Endometrial microvascular endothelial cells (primary cell): ENCODE results near the gene SEC22B. TPM values are rescaled to one million over a fixed set of nuclear protein-coding genes. Genes with fewer than 3 reads are reported as not detected.
"Not testable (repeated sequence)": the region's sequence is repeated elsewhere in the genome, so short reads cannot be mapped to it uniquely, and the experiment has no call there.

Experiments
- in situ Hi-C: cut with HindIII; loops from 2 replicates; pipeline ENCODE4 v1.10.0; 2017; ENCODE audit warnings: low sequenced_read_pairs, low pct_unique_long_range_greater_than_20kb; ENCODE audit errors: inconsistent ontology term
- total RNA-seq: library from RNA; depleted of rRNA; stranded (reverse); fragments of >200 nt; gene quantifications from one replicate; pipeline ENCODE4 v1.2.3, GENCODE V29; 2015; ENCODE audit errors: inconsistent ontology term

SEC22B gene
- total RNA-seq, 1 donor from 2014 or later: 26.3 TPM

GRCh38 chr1:120150138-120150822, 26.0 kb downstream of the SEC22B start:
- in situ Hi-C loops: not testable (repeated sequence)

DNA sequence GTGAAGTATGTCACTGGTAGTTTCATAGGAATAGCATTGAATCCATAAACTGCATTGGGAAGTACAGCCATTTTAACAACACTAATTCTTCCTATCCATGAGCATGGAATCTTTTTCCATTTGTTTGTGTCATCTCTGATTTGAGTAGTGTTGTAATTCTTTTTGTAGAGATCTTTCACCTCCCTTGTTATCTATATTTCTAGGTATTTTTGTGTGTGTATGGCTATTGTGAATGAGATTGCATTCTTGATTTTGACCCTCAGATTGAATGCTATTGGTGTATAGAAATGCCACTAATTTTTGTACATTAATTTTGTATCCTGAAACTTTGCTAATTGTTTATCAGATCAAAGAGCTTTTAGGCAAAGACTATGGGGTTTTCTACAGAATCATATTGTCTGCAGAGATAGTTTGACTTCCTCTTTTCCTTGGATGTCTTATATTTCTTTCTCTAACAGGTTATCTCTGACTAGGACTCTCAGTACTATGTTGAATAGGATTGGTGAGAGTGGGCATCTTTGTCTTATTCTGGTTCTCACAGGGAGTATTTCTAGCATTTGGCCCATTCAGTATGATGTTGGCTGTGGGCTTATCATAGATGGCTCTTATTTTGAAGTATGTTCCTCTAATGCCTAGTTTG, 26.8 kb downstream of the SEC22B start:
- in situ Hi-C loops: not testable (repeated sequence)

DNA sequence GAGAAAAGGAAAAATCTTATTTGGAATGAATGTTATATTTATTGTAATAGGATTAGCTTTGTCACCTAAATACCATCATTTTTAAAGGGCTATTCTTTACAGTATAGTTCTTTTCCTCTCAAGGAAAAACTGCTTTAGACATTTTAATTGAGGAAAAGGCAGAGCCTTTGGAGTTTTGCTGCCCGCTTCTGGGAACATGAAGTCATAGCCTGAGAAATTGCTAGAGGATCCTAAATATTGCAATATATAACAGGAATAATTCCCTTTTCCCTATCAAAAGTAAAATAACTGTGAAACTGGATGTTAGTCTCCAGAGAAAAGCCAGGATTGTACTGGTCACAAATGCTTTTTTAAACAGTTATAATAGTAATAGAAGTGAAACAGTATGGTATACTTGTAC, 30.5 kb downstream of the SEC22B start:
- in situ Hi-C loops: not testable (repeated sequence)

DNA sequence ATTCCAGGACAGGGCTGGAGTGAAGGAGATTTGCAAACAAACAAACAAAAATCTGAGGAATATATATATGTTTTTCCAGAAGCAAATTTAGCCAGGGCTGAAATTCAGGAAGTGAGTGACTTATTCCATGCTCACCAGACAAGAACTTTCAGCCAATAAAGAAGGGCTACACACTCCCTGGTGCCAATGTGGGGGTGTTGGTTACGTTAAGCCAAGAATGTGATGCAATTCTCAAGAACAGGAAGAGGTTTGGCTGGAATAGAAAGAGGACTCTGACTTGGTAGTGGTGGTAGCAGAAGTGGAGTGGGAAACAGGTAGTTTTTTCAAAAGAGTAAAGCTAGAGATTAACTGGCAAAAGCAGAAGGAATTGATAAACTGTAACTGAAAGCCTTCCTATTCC, 31.7 kb downstream of the SEC22B start:
- in situ Hi-C loops: not testable (repeated sequence)

GRCh38 chr1:120144169-120144568, 32.2 kb downstream of the SEC22B start:
- in situ Hi-C loops: not testable (repeated sequence)

DNA sequence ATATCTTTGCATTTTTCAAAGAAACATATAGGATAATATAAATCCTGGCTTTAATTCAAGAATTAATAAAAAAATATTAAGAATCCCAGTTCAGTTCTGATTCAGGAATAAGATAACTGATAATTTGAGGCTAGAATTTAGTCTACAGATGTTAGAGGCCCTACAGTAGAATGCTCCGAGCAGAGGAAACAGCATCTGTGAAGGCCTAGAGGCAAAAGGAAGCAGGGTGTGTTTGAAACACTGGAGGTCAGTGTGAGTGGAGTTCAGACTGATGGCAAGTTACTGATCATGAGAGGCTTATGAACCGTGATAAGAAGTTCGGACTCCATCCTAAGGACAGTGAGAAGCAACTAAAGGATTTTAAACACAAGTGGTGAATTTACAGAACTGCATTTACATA, 33.0 kb downstream of the SEC22B start:
- in situ Hi-C loops: not testable (repeated sequence)

- in situ Hi-C loops: not testable (repeated sequence)
Observed at GRCh38 chr1:120142512-120143263, 33.6 kb downstream of the SEC22B start.

DNA sequence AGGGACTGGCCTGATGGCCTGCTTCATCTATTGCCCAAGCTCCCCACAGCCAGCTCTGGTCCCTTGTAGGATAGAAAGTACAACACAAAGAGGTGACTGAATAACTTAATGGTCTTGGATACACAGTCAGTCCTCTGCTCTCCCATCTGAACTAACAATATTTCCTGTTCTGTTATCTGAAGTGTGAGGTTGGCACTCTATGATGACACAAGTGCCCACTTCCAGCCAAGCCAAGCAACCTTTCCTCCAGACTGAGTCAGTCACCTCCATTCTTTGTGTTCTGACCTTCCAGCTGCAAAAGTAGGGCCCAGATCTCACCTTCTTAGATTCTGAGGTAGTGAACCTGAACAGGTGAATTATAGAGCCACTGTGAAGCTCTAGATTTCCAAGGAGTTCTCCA, 34.5 kb downstream of the SEC22B start:
- in situ Hi-C loops: not testable (repeated sequence)

DNA sequence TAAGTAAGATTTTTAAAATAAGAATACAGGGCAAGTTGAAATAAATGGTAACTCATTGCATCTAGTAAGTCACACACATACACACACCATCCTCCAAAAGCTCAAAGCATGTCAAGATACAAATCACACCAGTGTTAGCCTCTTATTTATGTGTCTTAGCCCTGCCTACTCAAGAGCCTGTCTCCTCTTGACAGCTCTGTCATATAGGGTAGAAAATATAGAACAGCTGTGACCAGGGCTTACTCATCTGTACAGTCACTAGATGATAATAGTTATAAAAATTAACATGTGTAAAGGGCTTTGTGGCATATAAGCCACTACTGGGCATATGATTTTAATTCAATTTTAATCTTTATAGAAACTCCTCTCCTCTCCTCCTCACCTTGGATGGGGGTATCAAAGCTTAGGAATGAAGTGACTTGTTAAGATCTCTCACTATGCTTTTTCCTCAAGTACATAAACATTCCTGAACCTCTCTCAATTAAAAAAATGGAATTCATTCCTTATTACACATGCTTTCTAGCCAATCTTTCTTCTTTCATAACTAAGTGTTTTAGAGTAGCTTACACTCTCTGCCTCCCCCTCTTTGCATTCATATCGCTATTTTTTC, 35.6 kb downstream of the SEC22B start:
- in situ Hi-C loops: not testable (repeated sequence)

GRCh38 chr1:120136086-120136485, 40.2 kb downstream of the SEC22B start:
- in situ Hi-C loops: not testable (repeated sequence)

- in situ Hi-C loops: not testable (repeated sequence)
Observed at GRCh38 chr1:120133928-120134325, 42.4 kb downstream of the SEC22B start.

- in situ Hi-C loops: no loop called here
Observed at GRCh38 chr1:120133228-120133927, 42.9 kb downstream of the SEC22B start.

DNA sequence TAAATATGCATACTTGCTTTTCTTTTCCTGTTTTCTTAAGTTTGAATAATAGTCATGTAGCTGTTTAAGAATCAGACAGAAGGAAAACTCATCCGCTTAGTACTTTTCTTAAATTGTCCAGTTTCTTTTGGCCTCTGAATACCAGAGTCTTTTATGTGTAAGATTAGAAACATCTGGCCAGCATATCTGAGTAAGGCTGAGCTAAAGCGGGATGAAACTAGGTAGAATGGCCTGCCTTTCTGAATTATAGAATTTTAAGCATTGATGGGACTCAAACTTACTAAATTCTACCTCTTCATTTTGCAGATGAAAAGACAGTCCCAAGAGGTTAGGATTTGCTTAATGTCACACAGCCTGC, 43.9 kb downstream of the SEC22B start:
- in situ Hi-C loops: not testable (repeated sequence)

- in situ Hi-C loops: not testable (repeated sequence)
Observed at GRCh38 chr1:120131611-120132405, 44.5 kb downstream of the SEC22B start.

DNA sequence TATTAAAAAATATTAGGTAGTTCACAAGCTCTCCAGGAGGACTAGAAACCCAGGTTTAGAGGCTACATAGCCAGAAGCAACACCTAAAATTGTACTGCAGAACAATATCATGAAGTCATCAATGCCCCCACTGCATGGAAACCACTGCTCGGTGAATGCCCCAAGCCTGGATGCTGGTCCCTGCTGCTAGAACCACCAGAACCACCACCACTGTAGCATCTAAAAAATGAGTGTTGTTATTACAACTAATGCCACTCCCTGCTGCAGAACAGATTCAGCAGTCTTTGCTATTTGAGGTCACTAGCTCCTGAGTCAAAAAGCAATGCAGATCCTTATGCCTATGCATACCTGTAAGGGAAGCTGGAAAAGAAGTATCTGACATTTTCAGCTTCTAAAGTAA, 48.4 kb downstream of the SEC22B start:
- in situ Hi-C loops: not testable (repeated sequence)

DNA sequence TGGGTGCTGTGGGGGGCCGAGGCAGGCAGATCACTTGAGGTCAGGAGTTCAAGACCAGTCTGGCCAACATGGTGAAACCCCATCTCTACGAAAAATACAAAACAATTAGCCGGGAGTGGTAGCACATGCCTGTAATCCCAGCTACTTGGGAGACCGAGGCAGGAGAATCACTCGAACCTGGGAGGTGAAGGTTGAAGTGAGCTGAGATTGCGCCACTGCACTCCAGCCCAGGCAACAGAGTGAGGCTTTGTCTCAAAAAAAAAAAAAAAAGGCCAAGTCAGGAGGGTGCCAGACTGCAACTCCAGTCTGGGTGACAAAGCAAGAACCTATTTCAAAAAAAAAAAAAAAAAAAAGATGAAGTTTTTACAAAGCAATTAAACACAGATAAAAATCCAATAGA, 50.1 kb downstream of the SEC22B start:
- in situ Hi-C loops: not testable (repeated sequence)

GRCh38 chr1:120124628-120125027, 51.7 kb downstream of the SEC22B start:
- in situ Hi-C loops: not testable (repeated sequence)

- in situ Hi-C loops: not testable (repeated sequence)
Observed at GRCh38 chr1:120123813-120124510, 52.4 kb downstream of the SEC22B start.
